Peyer's patch (tissue), 4 donors: Measurements from ENCODE around the gene SRBD1.

Experiments
- CTCF ChIP-seq, 6 experiments: fragments of 450-650 bp in 4 of 6; fragments of 200-600 bp in 2 of 6; sonication (generic) in 1 of 6; IDR thresholded peaks; one replicate each; pipeline ENCODE4 v1.5.1; 2017 to 2019; ENCODE audit warnings: antibody characterized with exemption in 6 of 6, mild to moderate bottlenecking in 3 of 6, moderate library complexity in 1 of 6
- POLR2A ChIP-seq, 2 donors: fragments of 450-650 bp; IDR thresholded peaks; one replicate each; pipeline ENCODE4 v1.5.1; 2017; ENCODE audit warnings: antibody characterized with exemption in 2 of 2, mild to moderate bottlenecking in 2 of 2, moderate library complexity in 2 of 2

- TF ChIP-seq CTCF (IDR thresholded peaks at IDR 0.05) (no peak), POLR2A (IDR thresholded peaks at IDR 0.05) (no peak)
These were observed 150.2 kb downstream of the SRBD1 start for GRCh38 chr2:45460825-45461224.
